Lung (tissue), 12 donors: ENCODE measurements around the gene FCRL6. TPM values are rescaled to one million over a fixed set of nuclear protein-coding genes. Genes with fewer than 3 reads are reported as not detected.

Experiments used
- ATAC-seq: fragments of 200-7000 bp; cut with Tn5 transposase; one replicate; pipeline ENCODE4 v1.9.1; 2020; ENCODE audit warnings: moderate number of reproducible peaks; ENCODE audit not compliant: insufficient read depth, low FRiP score
- DNase-seq, 3 donors: peaks; one replicate each; pipeline ENCODE4 v3.0.0-alpha.2; 2013 to 2017
- H3K27ac ChIP-seq, 2 donors: one replicate each; pipeline ENCODE4 v1.5.1; 2013; ENCODE audit warnings: mild to moderate bottlenecking in 2 of 2, moderate library complexity in 2 of 2, control low read depth in 1 of 2, inconsistent platforms in 1 of 2, low read depth in 1 of 2, low read length in 1 of 2
- H3K27me3 ChIP-seq, 3 donors: one replicate each; pipeline ENCODE4 v1.5.1; 2013; ENCODE audit warnings: low read length in 2 of 3; ENCODE audit not compliant: control insufficient read depth in 3 of 3, insufficient read depth in 3 of 3
- H3K36me3 ChIP-seq, 4 donors: one replicate each; pipeline ENCODE4 v1.5.1; 2013; ENCODE audit warnings: low read length in 4 of 4, mild to moderate bottlenecking in 1 of 4, moderate library complexity in 1 of 4; ENCODE audit not compliant: control insufficient read depth in 4 of 4, insufficient read depth in 4 of 4
- H3K4me1 ChIP-seq, 5 donors: one replicate each; pipeline ENCODE4 v1.5.1; 2013; ENCODE audit warnings: low read length in 5 of 5, mild to moderate bottlenecking in 2 of 5, moderate library complexity in 1 of 5; ENCODE audit not compliant: control insufficient read depth in 5 of 5, insufficient read depth in 5 of 5
- H3K4me3 ChIP-seq: one replicate; pipeline ENCODE4 v1.5.1; 2013; ENCODE audit warnings: mild to moderate bottlenecking, control low read depth, moderate library complexity
- H3K9ac ChIP-seq, 2 donors: one replicate each; pipeline ENCODE4 v1.5.1; 2013; ENCODE audit warnings: low read length in 2 of 2, control low read depth in 1 of 2; ENCODE audit not compliant: insufficient read depth in 1 of 2
- H3K9me3 ChIP-seq, 4 donors: one replicate each; pipeline ENCODE4 v1.5.1; 2013; ENCODE audit warnings: low read length in 3 of 4, mild to moderate bottlenecking in 1 of 4, moderate library complexity in 1 of 4; ENCODE audit not compliant: control insufficient read depth in 4 of 4, insufficient read depth in 3 of 4
- WGBS, 2 donors: extraction: QIAGEN DNeasy Blood & Tissue Kit; methylation state at CpG; one replicate each; pipeline ENCODE4 v1.1.7; 2013; 5-methylcytosine and 5-hydroxymethylcytosine counted together
- polyA plus RNA-seq, 2 donors: library from polyadenylated mRNA; stranded (reverse); fragments of 200-250 nt; gene quantifications; one replicate each; pipeline ENCODE4 v1.2.1, GENCODE V29; 2013
- total RNA-seq, 2 donors: library from RNA; depleted of rRNA in 1 of 2; stranded (reverse); fragments of >200 nt in 1 of 2; gene quantifications; one replicate each; pipeline ENCODE4 v1.2.1, GENCODE V29; 2014 to 2021
- TF ChIP-seq, protein P1 (sequence below): IDR thresholded peaks from 2 replicates; pipeline ENCODE4 v1.5.1; 2012; ENCODE audit warnings: mild to moderate bottlenecking; ENCODE audit errors: control extremely low read depth, extremely low read depth
- donor health status: control.
- donor health status: control.
- donor health status: Bipolar disorder and iron deficiency.
- donor health status: healthy.
- donor health status: DM: yes; HTN: yes; CAD: no.

FCRL6 gene
- total and polyA plus RNA-seq, 4 donors: 0.55 to 0.82 (median 0.71) TPM

DNA sequence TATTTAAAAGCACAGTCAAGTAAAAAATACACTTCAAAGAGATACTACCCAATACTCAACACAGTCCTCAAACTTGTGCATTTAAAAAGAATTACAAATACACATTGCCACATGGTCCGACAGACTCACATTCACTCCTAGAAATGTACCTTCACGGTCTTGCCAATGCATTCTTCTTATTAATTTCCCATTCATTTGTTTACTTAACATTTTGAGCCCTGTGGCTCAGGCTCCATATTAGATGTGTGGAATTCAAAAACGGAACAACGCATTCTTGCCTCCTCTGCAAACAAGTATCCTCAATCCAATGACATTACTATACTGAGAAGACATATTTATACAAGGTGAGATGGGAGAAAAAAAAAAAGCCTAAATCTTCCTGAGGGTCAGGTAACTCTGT, 23.9 kb upstream of the FCRL6 start:
- H3K36me3 ChIP-seq: no peaks in the 10 kb centered on the region
- no peak for ATAC-seq
- DNase-seq: no peak
- no peaks in the 10 kb centered on the region for H3K27me3 ChIP-seq
- 81 to 89% methylated on average over 4 of the region's 4 CpGs for WGBS, 2 donors
- H3K4me1 ChIP-seq: peaks cover 0 to 16% (median 5%) of the 10 kb centered on the region in 5 donors
- peaks cover 0 to 5% (median 0%) of the 10 kb centered on the region in 4 donors for H3K9me3 ChIP-seq
- no peak overlapping the region for H3K4me3 ChIP-seq
- TF ChIP-seq, protein P1, sequence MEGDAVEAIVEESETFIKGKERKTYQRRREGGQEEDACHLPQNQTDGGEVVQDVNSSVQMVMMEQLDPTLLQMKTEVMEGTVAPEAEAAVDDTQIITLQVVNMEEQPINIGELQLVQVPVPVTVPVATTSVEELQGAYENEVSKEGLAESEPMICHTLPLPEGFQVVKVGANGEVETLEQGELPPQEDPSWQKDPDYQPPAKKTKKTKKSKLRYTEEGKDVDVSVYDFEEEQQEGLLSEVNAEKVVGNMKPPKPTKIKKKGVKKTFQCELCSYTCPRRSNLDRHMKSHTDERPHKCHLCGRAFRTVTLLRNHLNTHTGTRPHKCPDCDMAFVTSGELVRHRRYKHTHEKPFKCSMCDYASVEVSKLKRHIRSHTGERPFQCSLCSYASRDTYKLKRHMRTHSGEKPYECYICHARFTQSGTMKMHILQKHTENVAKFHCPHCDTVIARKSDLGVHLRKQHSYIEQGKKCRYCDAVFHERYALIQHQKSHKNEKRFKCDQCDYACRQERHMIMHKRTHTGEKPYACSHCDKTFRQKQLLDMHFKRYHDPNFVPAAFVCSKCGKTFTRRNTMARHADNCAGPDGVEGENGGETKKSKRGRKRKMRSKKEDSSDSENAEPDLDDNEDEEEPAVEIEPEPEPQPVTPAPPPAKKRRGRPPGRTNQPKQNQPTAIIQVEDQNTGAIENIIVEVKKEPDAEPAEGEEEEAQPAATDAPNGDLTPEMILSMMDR: no peak
- H3K27ac ChIP-seq: no peak overlapping the region
- no peak overlapping the region for H3K9ac ChIP-seq

DNA sequence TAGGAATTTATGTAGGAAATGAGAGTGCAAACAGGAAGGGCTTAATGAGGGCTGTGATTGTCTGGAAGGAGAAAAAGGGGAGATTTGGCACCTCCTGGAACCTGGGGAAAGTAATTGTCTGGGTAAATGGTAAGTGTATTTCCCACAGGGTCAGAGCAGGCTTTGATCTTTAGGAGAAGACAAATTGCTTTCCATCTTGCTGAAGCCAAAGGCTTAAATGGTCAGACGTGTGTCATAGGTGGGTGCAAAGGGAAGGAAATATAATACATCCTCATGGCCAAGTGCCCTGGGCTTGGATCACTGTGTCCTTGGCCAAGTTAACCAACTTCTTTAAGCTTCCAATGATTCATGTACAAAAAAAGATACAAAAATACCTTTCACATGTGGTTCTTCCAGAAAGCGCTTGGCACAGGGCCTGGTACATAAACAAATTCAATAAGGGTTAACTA, 22.7 kb upstream of the FCRL6 start:
- Histone ChIP-seq H3K9me3 (peaks cover 0 to 5% (median 0%) of the 10 kb centered on the region in 4 donors), H3K4me3 (no peak overlapping the region), H3K27ac (peak overlapping the region in 1 of 2 donors; percentile 20), H3K4me1 (peaks cover 0 to 13% (median 5%) of the 10 kb centered on the region in 5 donors), H3K27me3 (no peaks in the 10 kb centered on the region), H3K9ac (no peak overlapping the region), H3K36me3 (no peaks in the 10 kb centered on the region)
- TF ChIP-seq, protein P1: no peak
- DNase-seq: peak in 2 of 3 donors; percentile 4 to 17
- 56 to 60% methylated on average over 2 of the region's 2 CpGs for WGBS, 2 donors
- ATAC-seq: no peak

DNA sequence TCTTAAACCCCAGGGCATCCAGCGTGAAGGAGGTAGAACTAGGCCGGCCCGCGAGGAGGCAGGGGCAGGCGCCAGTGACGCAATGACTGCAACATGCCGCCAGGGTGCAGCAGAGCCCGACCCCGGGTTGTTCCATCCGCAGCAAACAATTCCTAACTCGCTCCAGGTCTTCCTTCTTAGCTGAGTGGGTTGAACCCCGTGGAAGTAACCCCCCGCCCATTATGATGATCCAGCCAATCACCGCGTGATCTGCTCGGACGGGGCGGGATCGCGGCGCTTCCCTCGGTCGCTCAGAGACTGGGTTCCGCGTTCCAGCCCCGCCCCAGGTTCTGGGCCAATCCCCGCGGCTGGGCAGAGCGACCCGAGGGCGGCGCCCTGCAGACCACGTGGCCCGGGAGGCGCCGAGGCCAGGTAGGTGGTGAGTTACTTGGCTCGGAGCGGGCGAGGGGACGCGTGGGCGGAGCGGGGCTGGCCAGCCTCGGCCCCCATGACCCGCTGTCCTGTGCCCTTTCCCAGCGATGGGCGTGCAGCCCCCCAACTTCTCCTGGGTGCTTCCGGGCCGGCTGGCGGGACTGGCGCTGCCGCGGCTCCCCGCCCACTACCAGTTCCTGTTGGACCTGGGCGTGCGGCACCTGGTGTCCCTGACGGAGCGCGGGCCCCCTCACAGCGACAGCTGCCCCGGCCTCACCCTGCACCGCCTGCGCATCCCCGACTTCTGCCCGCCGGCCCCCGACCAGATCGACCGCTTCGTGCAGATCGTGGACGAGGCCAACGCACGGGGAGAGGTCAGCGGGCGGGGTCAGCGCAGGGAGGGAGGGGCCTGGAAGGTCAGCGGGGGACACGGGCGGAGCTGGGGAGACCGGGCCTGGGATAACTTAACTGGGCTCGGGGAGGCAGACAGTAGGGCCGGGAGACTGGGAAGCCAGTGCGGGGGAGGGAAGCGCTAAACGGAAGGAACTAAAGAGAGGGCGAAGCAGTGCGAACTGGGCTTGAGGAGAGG, 21.3 kb upstream of the FCRL6 start, which contains the start of gene DUSP23:
Gene DUSP23, plus strand, starts transcription at position 380 of the 1,000 bp plus-strand sequence. Its CDS starts 139 bp downstream, at position 519.
- peaks cover 0 to 13% (median 5%) of the 10 kb centered on the region in 5 donors for H3K4me1 ChIP-seq
- TF ChIP-seq, protein P1: peak; percentile 90
- peaks cover 0 to 5% (median 0%) of the 10 kb centered on the region in 4 donors for H3K9me3 ChIP-seq
- WGBS, 2 donors: 0 to 1% methylated on average over 88 of the region's 88 CpGs
- H3K27ac ChIP-seq: peak within 1 kb of the TSS; percentile 63 to 89
- peak; percentile 96 for ATAC-seq
- peak within 1 kb of the TSS; percentile 88 for H3K4me3 ChIP-seq
- peak within 1 kb of the TSS; percentile 27 to 45 for H3K9ac ChIP-seq
- H3K27me3 ChIP-seq: no peaks in the 10 kb centered on the region
- H3K36me3 ChIP-seq: no peaks in the 10 kb centered on the region
- peak; percentile 98 to 99 (median 98) for DNase-seq
